Spleen (tissue), 7 donors: ENCODE data around the gene SERPINA4.
"Not testable (repeated sequence)": the region's sequence is repeated elsewhere in the genome, so short reads cannot be mapped to it uniquely, and the experiment has no call there.

Experiments used
- CTCF ChIP-seq, 11 experiments: fragments of 200-600 bp in 7 of 11; fragments of 450-650 bp in 4 of 11; sonication (generic) in 4 of 11; IDR thresholded peaks in 8 of 11; conservative IDR thresholded peaks in 3 of 11; 1 replicate in 7 of 11; 2 replicates in 4 of 11; pipeline versions ENCODE4 v1.4.0 to v1.8.0; 2016 to 2021; ENCODE audit warnings: antibody characterized with exemption in 11 of 11, inconsistent platforms in 4 of 11, mild to moderate bottlenecking in 1 of 11
- POLR2A ChIP-seq, 3 donors: fragments of 450-650 bp; IDR thresholded peaks; one replicate each; pipeline ENCODE4 v1.5.1; 2017; ENCODE audit warnings: antibody characterized with exemption in 3 of 3, mild to moderate bottlenecking in 1 of 3
- donor health status: DM: no; HTN: no; CAD: no; lungs with moderate emphysema.
- donor health status: DM: no; HTN: no; CAD: no.
- donor health status: DM: no; HTN: no; CAD: no.

GRCh38 chr14:94608966-94609365, 47.7 kb downstream of the SERPINA4 start:
- TF ChIP-seq CTCF (IDR thresholded peaks at IDR 0.05 in 8 of 11, conservative IDR thresholded peaks at IDR 0.05 in 3 of 11); POLR2A (IDR thresholded peaks at IDR 0.05): not testable (repeated sequence)
